Measurements from ENCODE around the gene CCL21. TPM values are rescaled to one million over a fixed set of nuclear protein-coding genes. Genes with fewer than 3 reads are reported as not detected.
A peak's percentile ranks its signal among the peaks of the same experiment; 100 is the strongest.

The CCL21 gene
- total and polyA plus RNA-seq, 2 of the 13 experiments (the other 11 are each of a cell fraction or from before 2014, with no cell fraction given): not detected

GRCh38 chr9:34688329-34689115 lies 21.4 kb downstream of the CCL21 start (continued):
- no peak for TF ChIP-seq HIC2 (CRISPR knock-in tag; IDR thresholded peaks at IDR 0.05; ENCODE audit: low read depth)
- peak; percentile 37; the same call in 1 of the 2 replicates for TF ChIP-seq FOSL2 (CRISPR knock-in tag; IDR thresholded peaks at IDR 0.05)
- TF ChIP-seq ZNF124 (CRISPR knock-in tag; IDR thresholded peaks at IDR 0.05): peak; percentile 57; the same call in 1 of the 2 replicates
- TF ChIP-seq MTERF4 (CRISPR knock-in tag; IDR thresholded peaks at IDR 0.05): no peak
- peak; percentile 47 for TF ChIP-seq ZMYM4 (CRISPR knock-in tag; IDR thresholded peaks at IDR 0.05)
- no peak for TF ChIP-seq SNAPC2 (CRISPR knock-in tag; IDR thresholded peaks at IDR 0.05)
- TF ChIP-seq DMTF1 (CRISPR knock-in tag; IDR thresholded peaks at IDR 0.05): no peak
- no peak for TF ChIP-seq LRRFIP1 (CRISPR knock-in tag; conservative IDR thresholded peaks at IDR 0.05)
- TF ChIP-seq DPF2 (CRISPR knock-in tag; IDR thresholded peaks at IDR 0.05; ENCODE audit: borderline replicate concordance, low read depth): peak; percentile 82
- TF ChIP-seq MEF2D (CRISPR knock-in tag; IDR thresholded peaks at IDR 0.05): peak; percentile 68; the same call in 1 of the 2 replicates
- TF ChIP-seq ZNF317 (CRISPR knock-in tag; IDR thresholded peaks at IDR 0.05): peak; percentile 53; the same call in 1 of the 2 replicates
- TF ChIP-seq ZNF512B (CRISPR knock-in tag; IDR thresholded peaks at IDR 0.05; ENCODE audit: borderline replicate concordance): no peak
- no peak for TF ChIP-seq SP2 (CRISPR knock-in tag; IDR thresholded peaks at IDR 0.05)
- no peak for TF ChIP-seq GATA4 (IDR thresholded peaks at IDR 0.05; ENCODE audit: borderline replicate concordance, low read depth)
- TF ChIP-seq EHMT2 (IDR thresholded peaks at IDR 0.05; ENCODE audit: borderline replicate concordance, low read depth, low read length): no peak
- no peak for TF ChIP-seq SRF (IDR thresholded peaks at IDR 0.05; ENCODE audit: low read depth, low read length)
- TF ChIP-seq SMAD3 (CRISPR knock-in tag; IDR thresholded peaks at IDR 0.05): peak; percentile 21; the same call in 1 of the 2 replicates
- no peak for TF ChIP-seq ELF1 (CRISPR knock-in tag; IDR thresholded peaks at IDR 0.05)
- TF ChIP-seq SOX5 (CRISPR knock-in tag; IDR thresholded peaks at IDR 0.05; ENCODE audit: borderline replicate concordance): peak; percentile 52
